HG03139 (cell line): Measurements from ENCODE around the gene SUFU.

Experiments used
- ATAC-seq: cut with Tn5 transposase; IDR thresholded peaks from one replicate; pipeline ENCODE4 v1.9.1; 2021; ENCODE audit not compliant: unreplicated experiment

Gene SUFU

GRCh38 chr10:102668326-102669107, 164.7 kb downstream of the SUFU start:
- ATAC-seq: no peak

- ATAC-seq: no peak
These were observed 165.7 kb downstream of the SUFU start for GRCh38 chr10:102669206-102670064.

GRCh38 chr10:102670065-102670670, 166.4 kb downstream of the SUFU start:
- ATAC-seq: no peak

GRCh38 chr10:102670871-102671434, 167.2 kb downstream of the SUFU start:
- no peak for ATAC-seq

GRCh38 chr10:102673236-102673818, 169.6 kb downstream of the SUFU start:
- ATAC-seq: no peak

GRCh38 chr10:102673819-102674511, 170.2 kb downstream of the SUFU start:
- ATAC-seq: no peak

GRCh38 chr10:102674566-102674965, 170.8 kb downstream of the SUFU start:
- no peak for ATAC-seq

- ATAC-seq: no peak
These were observed 171.4 kb downstream of the SUFU start for GRCh38 chr10:102675011-102675665.

GRCh38 chr10:102675666-102676533, 172.1 kb downstream of the SUFU start:
- ATAC-seq: no peak

- ATAC-seq: no peak
These were observed 173.0 kb downstream of the SUFU start for GRCh38 chr10:102676534-102677315.

- no peak for ATAC-seq
These were observed 173.7 kb downstream of the SUFU start for GRCh38 chr10:102677331-102678067.

GRCh38 chr10:102678068-102678400, 174.3 kb downstream of the SUFU start:
- no peak for ATAC-seq

- ATAC-seq: no peak
These were observed 175.1 kb downstream of the SUFU start for GRCh38 chr10:102678842-102679289.

- no peak for ATAC-seq
These were observed 175.8 kb downstream of the SUFU start for GRCh38 chr10:102679596-102679995.

- no peak for ATAC-seq
These were observed 177.9 kb downstream of the SUFU start for GRCh38 chr10:102681696-102682095.

GRCh38 chr10:102682416-102682815, 178.6 kb downstream of the SUFU start:
- no peak for ATAC-seq

GRCh38 chr10:102682981-102683380, 179.2 kb downstream of the SUFU start:
- ATAC-seq: no peak
